PFSK-1 (cell line): ENCODE data around the gene FMNL2.

Experiments used
- FOXP2 ChIP-seq: optimal IDR thresholded peaks from 2 replicates; pipeline ENCODE3; 2011; ENCODE audit warnings: borderline replicate concordance, control low read depth, inconsistent platforms; ENCODE audit not compliant: insufficient read depth; ENCODE audit errors: extremely low read length, extremely low read depth
- POLR2AphosphoS5 ChIP-seq: IDR thresholded peaks from 2 replicates; pipeline ENCODE4 v1.6.1; 2012; ENCODE audit warnings: low read depth, mild to moderate bottlenecking, control low read depth, low read length, moderate library complexity
- REST ChIP-seq, 2 experiments: IDR thresholded peaks; 2 replicates each; pipeline versions ENCODE4 v1.6.1 to v1.8.0; 2011 to 2012; ENCODE audit warnings: low read depth in 2 of 2, low read length in 2 of 2, control low read depth in 1 of 2, inconsistent platforms in 1 of 2, mild to moderate bottlenecking in 1 of 2, moderate library complexity in 1 of 2; ENCODE audit not compliant: insufficient read depth in 1 of 2
- SIN3A ChIP-seq: IDR thresholded peaks from 2 replicates; pipeline ENCODE4 v1.6.1; 2012; ENCODE audit warnings: mild to moderate bottlenecking, low read length, moderate library complexity, borderline replicate concordance; ENCODE audit not compliant: insufficient read depth
- TAF1 ChIP-seq: IDR thresholded peaks from 2 replicates; pipeline ENCODE4 v1.6.1; 2012; ENCODE audit warnings: low read length, control low read depth, borderline replicate concordance; ENCODE audit not compliant: insufficient read depth

The FMNL2 gene

GRCh38 chr2:152343426-152343825 lies 8.5 kb downstream of the FMNL2 start:
- TF ChIP-seq FOXP2 (no peak), POLR2AphosphoS5 (no peak), SIN3A (no peak), REST (IDR thresholded peaks at IDR 0.05; ENCODE audit: insufficient read depth in 1 of 2, low read depth in 2 of 2, low read length in 2 of 2) (no peak), TAF1 (no peak)

- TF ChIP-seq SIN3A (no peak), FOXP2 (no peak), TAF1 (no peak), POLR2AphosphoS5 (no peak), REST (IDR thresholded peaks at IDR 0.05; ENCODE audit: insufficient read depth in 1 of 2, low read depth in 2 of 2, low read length in 2 of 2) (no peak)
Measured at GRCh38 chr2:152344579-152345195, 9.7 kb downstream of the FMNL2 start.

DNA sequence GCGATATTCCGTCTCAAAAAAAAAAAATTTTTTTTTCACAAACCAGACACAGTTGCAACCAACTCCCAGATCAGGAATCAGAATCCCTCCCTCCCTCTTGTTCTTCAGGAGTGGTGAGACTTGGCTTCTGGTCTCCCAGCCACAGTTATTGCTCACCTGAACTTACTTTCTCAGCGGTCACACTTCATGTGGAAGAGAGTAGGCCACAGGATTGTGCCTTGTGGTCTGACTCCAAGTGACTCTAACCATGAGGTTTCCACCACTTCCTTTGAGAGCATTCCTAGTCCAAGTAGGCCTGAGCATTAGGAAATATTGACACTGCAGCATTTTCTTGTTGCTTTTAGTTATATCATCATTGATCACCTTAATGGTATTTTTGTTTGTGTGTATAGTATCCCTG lies 12.1 kb downstream of the FMNL2 start:
- TF ChIP-seq TAF1 (no peak), SIN3A (no peak)

DNA sequence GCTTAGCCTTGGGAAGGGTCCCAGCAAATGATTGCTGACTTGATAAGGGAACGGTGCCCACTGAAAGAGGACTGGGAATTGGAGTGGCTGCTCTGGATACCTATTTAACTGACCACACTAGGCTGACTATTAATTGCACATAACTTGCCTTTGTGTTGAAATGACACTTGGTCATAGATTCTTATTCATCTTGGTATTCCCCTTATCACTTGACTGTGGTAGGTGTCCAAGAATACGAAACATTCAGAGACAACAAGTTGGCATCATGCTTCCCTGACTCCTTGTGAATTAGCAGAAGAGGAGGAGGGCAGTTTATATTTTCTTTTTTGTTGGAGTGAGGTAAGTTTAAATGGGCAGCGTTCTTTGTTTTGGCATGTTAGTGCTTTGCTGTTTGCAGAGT lies 13.4 kb downstream of the FMNL2 start:
- no peak for TF ChIP-seq TAF1
- TF ChIP-seq POLR2AphosphoS5, result no peak
- TF ChIP-seq REST (IDR thresholded peaks at IDR 0.05; ENCODE audit: insufficient read depth in 1 of 2, low read depth in 2 of 2, low read length in 2 of 2), result no peak
- TF ChIP-seq FOXP2, result no peak
- no peak for TF ChIP-seq SIN3A

- TF ChIP-seq POLR2AphosphoS5, result no peak
- TF ChIP-seq REST (IDR thresholded peaks at IDR 0.05; ENCODE audit: insufficient read depth in 1 of 2, low read depth in 2 of 2, low read length in 2 of 2), result no peak
- no peak for TF ChIP-seq FOXP2
- TF ChIP-seq TAF1, result no peak
- TF ChIP-seq SIN3A, result no peak
Measured at GRCh38 chr2:152349416-152349815, 14.4 kb downstream of the FMNL2 start.
